Upper lobe of left lung (tissue), 6 donors: ENCODE results near the gene NPC1L1. TPM values are rescaled to one million over a fixed set of nuclear protein-coding genes. Genes with fewer than 3 reads are reported as not detected.
A peak's percentile ranks its signal among the peaks of the same experiment; 100 is the strongest.
"Not testable (repeated sequence)": the region's sequence is repeated elsewhere in the genome, so short reads cannot be mapped to it uniquely, and the experiment has no call there.

ENCODE experiments used
- ATAC-seq, 2 donors: fragments of 200-7000 bp; cut with Tn5 transposase; one replicate each; pipeline ENCODE4 v1.9.1; 2022; ENCODE audit warnings: mild to moderate bottlenecking in 2 of 2, moderate library complexity in 2 of 2; ENCODE audit not compliant: low FRiP score in 2 of 2
- DNase-seq, 2 donors: peaks; one replicate each; pipeline ENCODE4 v3.0.0-alpha.2; 2019 to 2020
- H3K27ac ChIP-seq, 4 donors: fragments of 200-600 bp; sonication (generic); one replicate each; pipeline ENCODE4 v1.5.1; 2016 to 2019
- H3K27me3 ChIP-seq, 4 donors: fragments of 200-600 bp; sonication (generic); one replicate each; pipeline ENCODE4 v1.5.1; 2017 to 2019
- H3K36me3 ChIP-seq, 4 donors: fragments of 200-600 bp; sonication (generic); one replicate each; pipeline ENCODE4 v1.5.1; 2016 to 2019
- H3K4me1 ChIP-seq, 4 donors: fragments of 200-600 bp; sonication (generic); one replicate each; pipeline ENCODE4 v1.5.1; 2018 to 2019
- H3K4me3 ChIP-seq, 4 donors: fragments of 200-600 bp; sonication (generic); one replicate each; pipeline ENCODE4 v1.5.1; 2017 to 2019; ENCODE audit warnings: mild to moderate bottlenecking in 2 of 4, moderate library complexity in 1 of 4
- H3K9me3 ChIP-seq, 4 donors: fragments of 200-600 bp; sonication (generic); one replicate each; pipeline ENCODE4 v1.5.1; 2018 to 2019
- CTCF ChIP-seq, 6 experiments: fragments of 450-650 bp in 4 of 6; fragments of 200-600 bp in 2 of 6; sonication (generic) in 2 of 6; IDR thresholded peaks; one replicate each; pipeline ENCODE4 v1.5.1; 2016 to 2019; ENCODE audit warnings: antibody characterized with exemption in 6 of 6
- EP300 ChIP-seq, 4 donors: sonication (generic); formaldehyde crosslinking; IDR thresholded peaks; one replicate each; pipeline ENCODE4 v1.5.1; 2017; ENCODE audit warnings: antibody characterized with exemption in 4 of 4, control low read depth in 2 of 4
- POLR2A ChIP-seq, 4 donors: fragments of 450-650 bp; IDR thresholded peaks; one replicate each; pipeline ENCODE4 v1.5.1; 2016 to 2017; ENCODE audit warnings: antibody characterized with exemption in 4 of 4, mild to moderate bottlenecking in 2 of 4
- POLR2AphosphoS5 ChIP-seq, 2 donors: sonication (generic); formaldehyde crosslinking; IDR thresholded peaks; one replicate each; pipeline ENCODE4 v1.5.1; 2017; ENCODE audit warnings: antibody characterized with exemption in 2 of 2
- WGBS, 2 donors: methylation state at CpG; one replicate each; pipeline ENCODE4 v1.1.5; 2017 to 2018; 5-methylcytosine and 5-hydroxymethylcytosine counted together
- total RNA-seq, 6 donors: library from RNA; depleted of rRNA in 4 of 6; stranded (reverse); fragments of >200 nt in 4 of 6; gene quantifications; one replicate each; pipeline versions ENCODE4 v1.1.0 to v1.2.1, GENCODE V29; 2016 to 2021
- donor health status: DM: no; HTN: no; CAD: no; lungs with moderate emphysema.
- donor health status: DM: no; HTN: yes; CAD: no; lungs with severe emphysema.

NPC1L1 gene
- total RNA-seq, 6 donors from 2014 or later: 0.06 to 0.55 (median 0.30) TPM; not detected in 3

GRCh38 chr7:44565097-44565794, 24.1 kb upstream of the NPC1L1 start:
- Histone ChIP-seq H3K4me1 (no peaks in the 10 kb centered on the region), H3K9me3 (no peaks in the 10 kb centered on the region), H3K4me3 (no peak overlapping the region), H3K36me3 (peaks cover 50 to 73% (median 56%) of the 10 kb centered on the region in 4 donors), H3K27me3 (no peaks in the 10 kb centered on the region), H3K27ac (no peak overlapping the region)
- 69% methylated on average over 6 to 13 of the region's 13 CpGs for WGBS, 2 donors
- peak; percentile 89 to 90 for ATAC-seq
- DNase-seq: peak; percentile 72 to 86
- TF ChIP-seq EP300 (IDR thresholded peaks at IDR 0.05): no peak
- TF ChIP-seq CTCF (IDR thresholded peaks at IDR 0.05): peak; percentile 93 to 98 (median 95)
- TF ChIP-seq POLR2AphosphoS5 (IDR thresholded peaks at IDR 0.05): no peak
- no peak for TF ChIP-seq POLR2A (IDR thresholded peaks at IDR 0.05)

DNA sequence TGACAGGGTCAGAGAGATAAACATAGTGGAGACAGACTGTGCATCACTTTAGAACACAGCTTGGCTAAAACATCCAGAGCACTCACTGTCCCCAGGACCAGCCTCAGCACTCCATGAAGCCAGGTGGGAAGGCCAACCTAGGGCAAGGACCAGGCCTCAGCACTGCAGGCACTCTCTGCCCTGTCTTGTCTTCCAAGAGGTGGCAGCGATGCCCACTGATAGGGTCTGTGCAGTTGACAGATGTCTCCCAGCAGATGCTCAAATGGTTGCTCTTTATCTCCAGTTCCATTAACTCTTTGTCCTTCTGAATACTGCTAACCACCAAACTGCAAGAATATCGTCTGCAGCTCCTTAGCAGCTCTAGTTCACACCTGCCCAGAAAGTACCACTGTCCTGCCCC, 23.5 kb upstream of the NPC1L1 start:
- 74 to 89% methylated on average over 2 of the region's 2 CpGs for WGBS, 2 donors
- Histone ChIP-seq H3K4me1 (no peaks in the 10 kb centered on the region), H3K27me3 (no peaks in the 10 kb centered on the region), H3K9me3 (no peaks in the 10 kb centered on the region), H3K4me3 (no peak overlapping the region), H3K36me3 (peaks cover 44 to 67% (median 49%) of the 10 kb centered on the region in 4 donors), H3K27ac (no peak overlapping the region)
- TF ChIP-seq EP300 (IDR thresholded peaks at IDR 0.05) (no peak), CTCF (IDR thresholded peaks at IDR 0.05) (no peak), POLR2AphosphoS5 (IDR thresholded peaks at IDR 0.05) (no peak), POLR2A (IDR thresholded peaks at IDR 0.05) (no peak)
- ATAC-seq (no peak), DNase-seq (no peak)

DNA sequence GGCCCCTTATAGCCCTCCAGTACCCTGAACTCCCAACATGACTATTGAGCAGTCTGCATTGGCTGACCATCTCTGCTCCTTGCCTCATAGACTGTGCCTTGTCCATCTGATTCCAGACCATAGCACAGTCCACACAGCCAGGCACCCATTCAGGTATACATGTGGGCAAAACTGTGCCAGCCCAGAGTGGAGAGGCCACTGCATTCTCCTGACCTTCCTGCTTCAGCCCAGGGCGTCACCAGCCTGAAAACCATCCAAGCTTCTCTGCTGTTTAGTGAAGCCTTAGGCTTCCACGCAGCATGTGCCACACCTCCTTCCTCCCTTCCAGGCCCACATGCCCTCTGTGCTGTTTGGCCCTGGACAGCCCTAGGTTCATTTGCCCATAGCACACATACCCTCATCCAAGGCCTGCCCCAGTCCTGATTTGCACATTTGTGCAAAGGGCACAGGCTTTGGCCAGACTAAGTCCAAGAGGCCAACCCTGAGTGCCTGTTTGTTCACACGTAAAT, 22.1 kb upstream of the NPC1L1 start:
- Histone ChIP-seq H3K36me3 (peaks cover 30 to 53% (median 36%) of the 10 kb centered on the region in 4 donors), H3K27me3 (no peaks in the 10 kb centered on the region), H3K4me1 (no peaks in the 10 kb centered on the region)

GRCh38 chr7:44562622-44562962, 21.5 kb upstream of the NPC1L1 start:
- not testable (repeated sequence) for ATAC-seq, H3K4me3 ChIP-seq, H3K27me3 ChIP-seq, DNase-seq, H3K27ac ChIP-seq, H3K4me1 ChIP-seq, H3K9me3 ChIP-seq
- peaks cover 23 to 47% (median 29%) of the 10 kb centered on the region in 4 donors for H3K36me3 ChIP-seq
- WGBS, 2 donors: 91 to 96% methylated on average over 5 to 8 of the region's 8 CpGs

More for the DNA sequence above, 22.1 kb upstream of the NPC1L1 start:
- WGBS, 2 donors: 75 to 93% methylated on average over 3 of the region's 3 CpGs
- ATAC-seq (no peak), DNase-seq (no peak)
- Histone ChIP-seq H3K9me3 (no peaks in the 10 kb centered on the region), H3K4me3 (no peak overlapping the region), H3K27ac (no peak overlapping the region)
- TF ChIP-seq CTCF (IDR thresholded peaks at IDR 0.05): no peak

DNA sequence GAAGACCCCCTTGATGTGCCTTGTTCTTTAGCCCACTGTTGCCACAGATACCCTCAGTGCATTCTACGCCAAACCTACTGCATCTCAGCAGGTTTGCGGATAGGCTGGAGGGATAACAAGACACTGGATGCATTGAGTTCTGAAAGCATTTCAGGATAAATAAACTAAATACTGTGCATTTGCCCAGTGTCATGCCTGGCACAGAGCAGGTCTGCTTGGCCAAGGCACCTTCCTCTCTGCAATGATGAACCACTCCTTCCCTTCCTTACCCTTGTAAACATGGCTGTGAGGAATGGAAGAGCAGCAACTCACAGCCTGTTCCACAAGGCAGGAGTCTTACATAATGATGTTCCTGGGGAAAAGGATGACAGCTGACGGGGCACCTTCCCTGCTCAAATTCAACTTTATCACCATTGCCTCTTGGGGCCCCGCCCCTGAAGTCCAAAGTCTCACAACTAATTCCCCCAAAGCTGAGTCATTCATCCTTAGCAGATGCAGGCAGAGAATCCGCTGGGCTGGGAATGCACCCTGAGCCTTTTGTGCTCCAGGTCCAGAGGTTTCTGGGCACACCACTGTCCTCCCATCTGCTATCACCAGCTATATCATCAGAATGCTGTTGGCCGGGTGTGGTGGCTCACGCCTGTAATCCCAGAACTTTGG, 21.0 kb upstream of the NPC1L1 start:
- ATAC-seq: no peak
- H3K27me3 ChIP-seq: no peaks in the 10 kb centered on the region
- WGBS, 2 donors: 94 to 100% methylated on average over 3 to 7 of the region's 7 CpGs
- H3K36me3 ChIP-seq: peaks cover 18 to 42% (median 24%) of the 10 kb centered on the region in 4 donors
- TF ChIP-seq POLR2A (IDR thresholded peaks at IDR 0.05) (no peak), CTCF (IDR thresholded peaks at IDR 0.05) (no peak), EP300 (IDR thresholded peaks at IDR 0.05) (no peak), POLR2AphosphoS5 (IDR thresholded peaks at IDR 0.05) (no peak)
- no peaks in the 10 kb centered on the region for H3K9me3 ChIP-seq
- H3K4me3 ChIP-seq: no peak overlapping the region
- no peaks in the 10 kb centered on the region for H3K4me1 ChIP-seq
- H3K27ac ChIP-seq: no peak overlapping the region
- no peak for DNase-seq
